ENCODE results near the gene TSHZ2.

The TSHZ2 gene

DNA sequence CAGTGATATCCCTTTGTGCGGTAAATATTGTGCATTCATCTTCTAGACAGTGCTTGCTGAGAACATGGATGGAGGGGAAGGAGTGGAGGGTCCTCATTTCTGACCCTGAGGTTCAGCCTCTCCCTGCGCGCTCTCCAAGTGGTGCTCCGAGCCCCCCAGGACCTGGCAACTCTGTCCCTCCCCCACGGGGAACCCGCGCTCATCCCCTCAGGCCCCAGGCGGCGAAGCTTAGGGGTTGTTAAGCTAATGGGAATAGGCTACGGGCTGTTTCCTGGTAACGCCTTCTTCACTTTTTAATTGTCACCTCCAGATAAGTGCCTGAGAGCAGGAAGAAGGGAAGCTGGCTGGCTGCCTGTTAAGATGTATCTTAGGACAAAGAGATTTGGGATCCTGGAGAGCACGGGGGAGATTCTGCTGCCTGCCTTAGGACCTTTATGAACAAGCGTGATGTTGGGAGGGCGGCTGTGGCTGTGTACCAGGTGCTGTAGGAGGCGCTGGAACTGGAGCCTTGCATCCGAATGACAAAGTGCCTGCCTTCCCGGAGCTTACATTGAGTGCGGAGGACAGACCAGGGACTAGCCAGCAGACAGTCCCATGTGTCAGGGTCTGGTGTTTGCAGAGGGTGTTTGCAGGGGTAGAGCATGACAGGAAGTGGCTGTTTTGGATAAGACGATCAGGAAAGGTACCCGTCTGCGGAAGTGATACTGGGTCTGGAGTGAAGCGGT lies 11.7 kb downstream of the TSHZ2 start:
- H3K4ac ChIP-seq (ENCODE audit: low read depth in 1 of 2, low read length in 2 of 2): peak overlapping the region in 1 of 2 experiments; percentile 49
- H3K4me2 ChIP-seq (ENCODE audit: low read length, poor library complexity, severe bottlenecking): no peak overlapping the region
- H3K23ac ChIP-seq (ENCODE audit: low read length in 2 of 2): no peak overlapping the region
- H3K79me1 ChIP-seq (replicated peaks; ENCODE audit: low read length, poor library complexity, severe bottlenecking): no peaks in the 10 kb centered on the region
- no peaks in the 10 kb centered on the region for H3K9me3 ChIP-seq (ENCODE audit: control insufficient read depth, low read length)
- no peak overlapping the region for H3K27ac ChIP-seq (ENCODE audit: low read length, poor library complexity, severe bottlenecking)
- peak overlapping the region in 1 of 2 experiments; percentile 26 for H3K4me3 ChIP-seq (ENCODE audit: insufficient read depth in 1 of 2, low read depth in 1 of 2, low read length in 2 of 2)
- 76% methylated on average over 15 of the region's 22 CpGs for WGBS
- H3K9ac ChIP-seq (ENCODE audit: low read length): no peak overlapping the region
- no peak overlapping the region for H4K91ac ChIP-seq (ENCODE audit: low read length)
- no peak overlapping the region for H2BK120ac ChIP-seq (ENCODE audit: low read depth, low read length)
- H2BK12ac ChIP-seq (ENCODE audit: low read length in 2 of 2): peak overlapping the region in 1 of 2 experiments; percentile 31
- H2BK5ac ChIP-seq (ENCODE audit: low read depth, low read length, poor library complexity, severe bottlenecking): no peak overlapping the region
- peak overlapping the region; percentile 21 to 52 for H3K18ac ChIP-seq (ENCODE audit: low read depth in 1 of 2, low read length in 2 of 2)
- no peak overlapping the region for H2AK5ac ChIP-seq (ENCODE audit: low read length, severe bottlenecking)
- H4K8ac ChIP-seq (ENCODE audit: low read length): peak overlapping the region; percentile 69
- H3K27me3 ChIP-seq (ENCODE audit: control insufficient read depth in 1 of 2, insufficient read depth in 1 of 2, low read length in 2 of 2): no peaks in the 10 kb centered on the region
- peaks cover 0 to 9% of the 10 kb centered on the region in 2 experiments for H3K36me3 ChIP-seq (ENCODE audit: control insufficient read depth in 1 of 2, insufficient read depth in 2 of 2, low read depth in 1 of 2, low read length in 2 of 2)
- no peak overlapping the region for H3K14ac ChIP-seq (ENCODE audit: low read length in 2 of 2)
- DNase-seq: no peak
- no peaks in the 10 kb centered on the region for H3K4me1 ChIP-seq (ENCODE audit: control insufficient read depth, insufficient read depth, low read depth, low read length)
- peak overlapping the region; percentile 39 for H2AFZ ChIP-seq (ENCODE audit: low read depth, low read length)
- peak overlapping the region; percentile 44 for H2BK15ac ChIP-seq (ENCODE audit: low read depth, poor library complexity, severe bottlenecking)

DNA sequence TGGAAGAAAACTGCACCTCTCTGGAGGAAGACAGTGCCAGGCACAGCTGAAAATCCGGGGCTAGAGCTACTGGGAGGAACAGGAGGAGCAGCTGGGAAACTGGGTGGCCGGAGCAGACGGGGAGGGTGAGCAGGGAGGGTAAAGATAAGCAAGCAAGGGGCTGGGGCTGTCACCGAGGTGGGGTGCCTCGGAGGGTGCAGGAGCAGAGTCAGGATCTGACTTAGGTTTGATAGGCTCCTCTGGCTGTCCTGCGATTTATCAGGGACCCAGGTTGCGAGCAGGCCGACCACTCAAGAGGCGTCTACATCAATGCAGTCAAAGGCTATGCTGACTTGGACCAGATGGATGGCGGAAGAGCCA lies 12.3 kb downstream of the TSHZ2 start:
- H3K36me3 ChIP-seq (ENCODE audit: control insufficient read depth in 1 of 2, insufficient read depth in 2 of 2, low read depth in 1 of 2, low read length in 2 of 2): peaks cover 0 to 9% of the 10 kb centered on the region in 2 experiments

GRCh38 chr20:52985687-52986086 lies 13.5 kb downstream of the TSHZ2 start:
- DNase-seq: no peak
- H3K27me3 ChIP-seq (ENCODE audit: control insufficient read depth in 1 of 2, insufficient read depth in 1 of 2, low read length in 2 of 2): no peaks in the 10 kb centered on the region
- H3K9me3 ChIP-seq (ENCODE audit: control insufficient read depth, low read length): no peaks in the 10 kb centered on the region
- H2BK15ac ChIP-seq (ENCODE audit: low read depth, poor library complexity, severe bottlenecking): no peak overlapping the region
- H3K4ac ChIP-seq (ENCODE audit: low read depth in 1 of 2, low read length in 2 of 2): no peak overlapping the region
- WGBS: 83% methylated on average over 3 of the region's 3 CpGs
- no peak overlapping the region for H3K4me2 ChIP-seq (ENCODE audit: low read length, poor library complexity, severe bottlenecking)
- no peak overlapping the region for H2BK5ac ChIP-seq (ENCODE audit: low read depth, low read length, poor library complexity, severe bottlenecking)
- H4K91ac ChIP-seq (ENCODE audit: low read length): no peak overlapping the region
- no peak overlapping the region for H3K23ac ChIP-seq (ENCODE audit: low read length in 2 of 2)
- no peak overlapping the region for H2AK5ac ChIP-seq (ENCODE audit: low read length, severe bottlenecking)
- H2BK12ac ChIP-seq (ENCODE audit: low read length in 2 of 2): no peak overlapping the region
- no peak overlapping the region for H3K27ac ChIP-seq (ENCODE audit: low read length, poor library complexity, severe bottlenecking)
- no peaks in the 10 kb centered on the region for H3K79me1 ChIP-seq (replicated peaks; ENCODE audit: low read length, poor library complexity, severe bottlenecking)
- H2BK120ac ChIP-seq (ENCODE audit: low read depth, low read length): no peak overlapping the region
- no peak overlapping the region for H3K4me3 ChIP-seq (ENCODE audit: insufficient read depth in 1 of 2, low read depth in 1 of 2, low read length in 2 of 2)
- no peak overlapping the region for H4K8ac ChIP-seq (ENCODE audit: low read length)
- no peaks in the 10 kb centered on the region for H3K4me1 ChIP-seq (ENCODE audit: control insufficient read depth, insufficient read depth, low read depth, low read length)
- no peak overlapping the region for H2AFZ ChIP-seq (ENCODE audit: low read depth, low read length)
- no peak overlapping the region for H3K14ac ChIP-seq (ENCODE audit: low read length in 2 of 2)
- peaks cover 0 to 9% of the 10 kb centered on the region in 2 experiments for H3K36me3 ChIP-seq (ENCODE audit: control insufficient read depth in 1 of 2, insufficient read depth in 2 of 2, low read depth in 1 of 2, low read length in 2 of 2)
- no peak overlapping the region for H3K9ac ChIP-seq (ENCODE audit: low read length)
- H3K18ac ChIP-seq (ENCODE audit: low read depth in 1 of 2, low read length in 2 of 2): no peak overlapping the region

More for the DNA sequence above, 12.3 kb downstream of the TSHZ2 start:
- H3K4ac ChIP-seq (ENCODE audit: low read depth in 1 of 2, low read length in 2 of 2): no peak overlapping the region
- H3K27me3 ChIP-seq (ENCODE audit: control insufficient read depth in 1 of 2, insufficient read depth in 1 of 2, low read length in 2 of 2): no peaks in the 10 kb centered on the region
- no peak overlapping the region for H3K23ac ChIP-seq (ENCODE audit: low read length in 2 of 2)
- H3K9ac ChIP-seq (ENCODE audit: low read length): no peak overlapping the region
- H2AK5ac ChIP-seq (ENCODE audit: low read length, severe bottlenecking): no peak overlapping the region
- no peak overlapping the region for H2BK5ac ChIP-seq (ENCODE audit: low read depth, low read length, poor library complexity, severe bottlenecking)
- H3K14ac ChIP-seq (ENCODE audit: low read length in 2 of 2): no peak overlapping the region
- H3K4me3 ChIP-seq (ENCODE audit: insufficient read depth in 1 of 2, low read depth in 1 of 2, low read length in 2 of 2): peak overlapping the region in 1 of 2 experiments; percentile 26
- no peak overlapping the region for H3K4me2 ChIP-seq (ENCODE audit: low read length, poor library complexity, severe bottlenecking)
- DNase-seq: no peak
- H3K27ac ChIP-seq (ENCODE audit: low read length, poor library complexity, severe bottlenecking): no peak overlapping the region
- no peak overlapping the region for H2BK120ac ChIP-seq (ENCODE audit: low read depth, low read length)
- peak overlapping the region; percentile 39 for H2AFZ ChIP-seq (ENCODE audit: low read depth, low read length)
- H4K8ac ChIP-seq (ENCODE audit: low read length): peak overlapping the region; percentile 69
- H3K9me3 ChIP-seq (ENCODE audit: control insufficient read depth, low read length): no peaks in the 10 kb centered on the region
- peak overlapping the region; percentile 27 for H4K91ac ChIP-seq (ENCODE audit: low read length)
- WGBS: 93% methylated on average over 10 of the region's 10 CpGs
- peak overlapping the region; percentile 21 to 52 for H3K18ac ChIP-seq (ENCODE audit: low read depth in 1 of 2, low read length in 2 of 2)
- no peaks in the 10 kb centered on the region for H3K79me1 ChIP-seq (replicated peaks; ENCODE audit: low read length, poor library complexity, severe bottlenecking)
- no peak overlapping the region for H2BK12ac ChIP-seq (ENCODE audit: low read length in 2 of 2)
- H2BK15ac ChIP-seq (ENCODE audit: low read depth, poor library complexity, severe bottlenecking): no peak overlapping the region
- no peaks in the 10 kb centered on the region for H3K4me1 ChIP-seq (ENCODE audit: control insufficient read depth, insufficient read depth, low read depth, low read length)

DNA sequence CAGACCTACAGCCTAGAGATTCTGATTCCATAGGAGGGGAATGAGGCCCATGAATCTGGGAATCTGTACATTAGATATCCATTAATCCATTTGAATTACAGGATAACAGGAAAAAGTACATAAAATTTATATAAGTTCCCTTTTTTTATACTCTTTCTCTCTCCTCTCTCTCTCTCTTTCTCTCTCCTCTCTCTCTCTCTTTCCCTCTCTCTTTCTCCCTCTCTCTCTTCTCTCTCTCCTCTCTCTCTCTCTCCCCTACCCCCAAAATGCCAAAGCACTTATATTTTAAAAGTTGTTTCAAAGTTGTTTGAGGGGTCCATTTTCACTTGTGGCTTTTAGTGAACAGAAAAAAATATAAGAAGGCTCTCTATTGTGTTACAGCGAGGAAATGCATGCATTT lies 15.1 kb downstream of the TSHZ2 start:
- Histone ChIP-seq H3K36me3 (ENCODE audit: control insufficient read depth in 1 of 2, insufficient read depth in 2 of 2, low read depth in 1 of 2, low read length in 2 of 2) (peaks cover 0 to 9% of the 10 kb centered on the region in 2 experiments), H3K23ac (ENCODE audit: low read length in 2 of 2) (no peak overlapping the region), H3K4me1 (ENCODE audit: control insufficient read depth, insufficient read depth, low read depth, low read length) (no peaks in the 10 kb centered on the region)

More for the DNA sequence above, 15.1 kb downstream of the TSHZ2 start:
- Histone ChIP-seq H3K9ac (ENCODE audit: low read length) (no peak overlapping the region), H2BK120ac (ENCODE audit: low read depth, low read length) (no peak overlapping the region), H3K14ac (ENCODE audit: low read length in 2 of 2) (no peak overlapping the region), H3K4me2 (ENCODE audit: low read length, poor library complexity, severe bottlenecking) (no peak overlapping the region), H2BK12ac (ENCODE audit: low read length in 2 of 2) (no peak overlapping the region), H4K8ac (ENCODE audit: low read length) (no peak overlapping the region), H3K27me3 (ENCODE audit: control insufficient read depth in 1 of 2, insufficient read depth in 1 of 2, low read length in 2 of 2) (no peaks in the 10 kb centered on the region), H2AFZ (ENCODE audit: low read depth, low read length) (no peak overlapping the region), H2BK15ac (ENCODE audit: low read depth, poor library complexity, severe bottlenecking) (no peak overlapping the region), H3K79me1 (replicated peaks; ENCODE audit: low read length, poor library complexity, severe bottlenecking) (no peaks in the 10 kb centered on the region), H4K91ac (ENCODE audit: low read length) (no peak overlapping the region), H3K18ac (ENCODE audit: low read depth in 1 of 2, low read length in 2 of 2) (no peak overlapping the region), H3K4me3 (ENCODE audit: insufficient read depth in 1 of 2, low read depth in 1 of 2, low read length in 2 of 2) (no peak overlapping the region), H2AK5ac (ENCODE audit: low read length, severe bottlenecking) (no peak overlapping the region), H3K27ac (ENCODE audit: low read length, poor library complexity, severe bottlenecking) (no peak overlapping the region), H3K4ac (ENCODE audit: low read depth in 1 of 2, low read length in 2 of 2) (no peak overlapping the region), H2BK5ac (ENCODE audit: low read depth, low read length, poor library complexity, severe bottlenecking) (no peak overlapping the region), H3K9me3 (ENCODE audit: control insufficient read depth, low read length) (no peaks in the 10 kb centered on the region)
- no peak for DNase-seq
- WGBS: no CpG with 5 or more reads among the region's 1 CpG

Measured in mesenchymal stem cell (in vitro differentiated cells and primary cell).